ENCODE results near the gene CSGALNACT2. TPM values are rescaled to one million over a fixed set of nuclear protein-coding genes. Genes with fewer than 3 reads are reported as not detected.

The CSGALNACT2 gene
- total and polyA plus RNA-seq, 2 of the 13 experiments (the other 11 are each of a cell fraction or from before 2014, with no cell fraction given), result 3.3 to 7.1 TPM

DNA sequence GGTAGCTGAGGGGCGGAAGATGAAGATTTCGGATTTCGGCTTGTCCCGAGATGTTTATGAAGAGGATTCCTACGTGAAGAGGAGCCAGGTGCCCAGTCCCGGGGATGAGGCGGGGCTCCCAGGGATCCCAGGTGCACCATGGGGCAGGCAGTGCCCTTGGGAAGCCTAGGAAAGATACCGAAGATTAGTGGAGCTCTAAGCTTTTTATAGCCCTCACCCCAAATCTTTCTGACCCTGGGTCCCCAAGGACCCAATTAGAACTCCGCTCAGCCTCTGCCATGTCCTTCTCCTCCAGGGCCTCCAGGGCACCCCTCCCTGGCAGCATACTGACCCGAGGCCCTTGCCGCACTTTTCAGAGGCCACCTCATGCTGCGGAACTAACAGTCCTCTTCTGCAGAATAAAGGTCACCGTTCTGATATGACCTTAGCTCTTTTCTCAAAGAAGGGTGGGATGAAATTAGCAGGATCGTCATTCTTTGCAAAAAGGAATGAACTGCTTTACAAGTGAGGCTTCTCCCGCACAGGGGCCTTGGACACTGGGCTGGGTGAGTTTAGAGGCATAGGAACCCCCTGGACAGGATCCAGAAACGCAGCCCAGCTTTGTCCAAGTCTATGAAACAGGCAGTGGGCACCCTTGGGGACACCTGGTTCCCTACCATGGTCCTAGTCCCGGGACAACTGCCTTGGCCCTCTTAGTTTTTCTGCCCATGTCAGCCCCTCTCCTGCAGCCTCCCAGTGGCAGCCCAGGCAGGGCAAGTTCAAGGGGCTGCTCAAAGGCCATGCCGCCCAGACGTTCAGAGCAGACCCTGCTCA is 17.9 kb upstream of the CSGALNACT2 start (continued):
- TF ChIP-seq, protein P1, sequence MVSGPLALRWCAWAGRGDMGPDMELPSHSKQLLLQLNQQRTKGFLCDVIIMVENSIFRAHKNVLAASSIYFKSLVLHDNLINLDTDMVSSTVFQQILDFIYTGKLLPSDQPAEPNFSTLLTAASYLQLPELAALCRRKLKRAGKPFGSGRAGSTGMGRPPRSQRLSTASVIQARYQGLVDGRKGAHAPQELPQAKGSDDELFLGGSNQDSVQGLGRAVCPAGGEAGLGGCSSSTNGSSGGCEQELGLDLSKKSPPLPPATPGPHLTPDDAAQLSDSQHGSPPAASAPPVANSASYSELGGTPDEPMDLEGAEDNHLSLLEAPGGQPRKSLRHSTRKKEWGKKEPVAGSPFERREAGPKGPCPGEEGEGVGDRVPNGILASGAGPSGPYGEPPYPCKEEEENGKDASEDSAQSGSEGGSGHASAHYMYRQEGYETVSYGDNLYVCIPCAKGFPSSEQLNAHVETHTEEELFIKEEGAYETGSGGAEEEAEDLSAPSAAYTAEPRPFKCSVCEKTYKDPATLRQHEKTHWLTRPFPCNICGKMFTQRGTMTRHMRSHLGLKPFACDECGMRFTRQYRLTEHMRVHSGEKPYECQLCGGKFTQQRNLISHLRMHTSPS (CRISPR knock-in tag; IDR thresholded peaks at IDR 0.05; ENCODE audit: low read depth), result no peak
- TF ChIP-seq, protein P2, sequence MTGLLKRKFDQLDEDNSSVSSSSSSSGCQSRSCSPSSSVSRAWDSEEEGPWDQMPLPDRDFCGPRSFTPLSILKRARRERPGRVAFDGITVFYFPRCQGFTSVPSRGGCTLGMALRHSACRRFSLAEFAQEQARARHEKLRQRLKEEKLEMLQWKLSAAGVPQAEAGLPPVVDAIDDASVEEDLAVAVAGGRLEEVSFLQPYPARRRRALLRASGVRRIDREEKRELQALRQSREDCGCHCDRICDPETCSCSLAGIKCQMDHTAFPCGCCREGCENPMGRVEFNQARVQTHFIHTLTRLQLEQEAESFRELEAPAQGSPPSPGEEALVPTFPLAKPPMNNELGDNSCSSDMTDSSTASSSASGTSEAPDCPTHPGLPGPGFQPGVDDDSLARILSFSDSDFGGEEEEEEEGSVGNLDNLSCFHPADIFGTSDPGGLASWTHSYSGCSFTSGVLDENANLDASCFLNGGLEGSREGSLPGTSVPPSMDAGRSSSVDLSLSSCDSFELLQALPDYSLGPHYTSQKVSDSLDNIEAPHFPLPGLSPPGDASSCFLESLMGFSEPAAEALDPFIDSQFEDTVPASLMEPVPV (CRISPR knock-in tag; IDR thresholded peaks at IDR 0.05), result no peak

DNA sequence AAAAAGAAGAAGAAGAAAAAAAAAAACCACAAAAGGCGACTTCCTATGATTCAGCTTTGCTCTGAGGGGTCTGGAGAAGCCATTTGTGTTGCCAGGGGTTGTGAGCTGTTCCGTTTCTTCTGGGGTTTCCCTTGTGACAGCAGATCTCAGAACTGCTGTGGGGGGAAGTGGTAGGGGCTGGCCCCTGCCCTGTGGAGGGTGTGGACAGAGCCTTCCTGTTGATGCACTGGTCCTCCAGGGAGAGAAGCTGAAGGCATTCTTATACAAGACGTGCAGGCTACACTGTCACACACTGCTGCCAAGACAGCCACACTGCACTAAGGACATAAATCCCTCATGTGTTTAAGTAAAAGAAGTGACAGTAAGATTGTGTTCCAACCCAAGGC is 17.3 kb upstream of the CSGALNACT2 start:
- DNase-seq (ENCODE audit: low spot score) (no peak), FAIRE-seq (no peak), ATAC-seq (no peak)
- ChIA-PET CTCF (ENCODE audit: low intra/inter-chr PET ratio, low total read pairs) (no interaction called here), POLR2A (no interaction called here)
- Histone ChIP-seq H3K27me3 (ENCODE audit: control insufficient read depth in 1 of 2, insufficient read depth in 2 of 2, low read length in 2 of 2) (peaks cover 6 to 69% of the 10 kb centered on the region in 2 experiments), H4K20me1 (ENCODE audit: insufficient read depth, low read length) (no peaks in the 10 kb centered on the region), H3K9me3 (ENCODE audit: low read length) (no peaks in the 10 kb centered on the region), H3K27ac (ENCODE audit: extremely low read length, insufficient read depth, low read length) (no peak overlapping the region), H3K36me3 (replicated peaks in 1 of 2; ENCODE audit: control insufficient read depth in 1 of 2, insufficient read depth in 2 of 2, low read length in 2 of 2) (no peaks in the 10 kb centered on the region), H3K4me3 (replicated peaks in 1 of 3; ENCODE audit: insufficient read depth in 1 of 3, low read depth in 2 of 3, low read length in 3 of 3) (no peak overlapping the region), H3K79me2 (ENCODE audit: insufficient read depth, low read length) (no peaks in the 10 kb centered on the region), H2AFZ (ENCODE audit: low read length) (no peak overlapping the region), H3K9ac (ENCODE audit: insufficient read depth, low read depth, low read length) (no peak overlapping the region), H3K4me1 (ENCODE audit: insufficient read depth, low read length) (no peaks in the 10 kb centered on the region), H3K4me2 (ENCODE audit: low read depth, low read length) (no peak overlapping the region)
- intact Hi-C loops (cut with micrococcal nuclease; ENCODE audit: unreplicated experiment), result no loop called here
- TF ChIP-seq ELF1 (CRISPR knock-in tag; IDR thresholded peaks at IDR 0.05) (no peak), MED8 (CRISPR knock-in tag; IDR thresholded peaks at IDR 0.05; ENCODE audit: insufficient replicate concordance) (no peak), FOXA1 (IDR thresholded peaks at IDR 0.05) (no peak), FOXA1 (CRISPR knock-in tag; IDR thresholded peaks at IDR 0.05) (no peak), FOXK2 (IDR thresholded peaks at IDR 0.05) (no peak), GABPA (IDR thresholded peaks at IDR 0.05; ENCODE audit: low read depth, low read length) (no peak), GABPA (CRISPR knock-in tag; IDR thresholded peaks at IDR 0.05; ENCODE audit: low read depth) (no peak), CBFB (CRISPR knock-in tag; IDR thresholded peaks at IDR 0.05) (no peak), MBD4 (IDR thresholded peaks at IDR 0.05; ENCODE audit: borderline replicate concordance, low read length) (no peak), ZNF816 (CRISPR knock-in tag; IDR thresholded peaks at IDR 0.05; ENCODE audit: borderline replicate concordance) (no peak), PCBP2 (optimal IDR thresholded peaks at IDR 0.05; ENCODE audit: low read depth, low read length, poor library complexity, severe bottlenecking) (no peak), ZNF367 (CRISPR knock-in tag; IDR thresholded peaks at IDR 0.05; ENCODE audit: borderline replicate concordance) (no peak), ZNF839 (CRISPR knock-in tag; IDR thresholded peaks at IDR 0.05; ENCODE audit: borderline replicate concordance) (no peak)
- in situ Hi-C loops (cut with HindIII; ENCODE audit: extremely low pct_ligation_motif_present, low pct_unique_long_range_greater_than_20kb), result no loop called here
- BruUV-seq (replicated peaks), result no TSS peak
- 11% methylated on average over 3 of the region's 3 CpGs for WGBS (ENCODE audit: low lambda C conversion rate)

Measured in HepG2 (cell line).